T-cell (primary cell): Measurements from ENCODE around the gene PIK3R1. TPM values are rescaled to one million over a fixed set of nuclear protein-coding genes. Genes with fewer than 3 reads are reported as not detected.

Experiments used
- ATAC-seq, 4 experiments: fragments of 200-7000 bp in 3 of 4; fragments of 150-1000 bp in 1 of 4; cut with Tn5 transposase; replicated peaks in 1 of 4; 1 replicate in 3 of 4; 2 replicates in 1 of 4; pipeline ENCODE4 v1.10.0; 2021; ENCODE audit warnings: moderate library complexity in 3 of 4, mild to moderate bottlenecking in 2 of 4, moderate number of reproducible peaks in 1 of 4
- CTCF ChIA-PET, 2 donors: fragments of 300-600 bp; sonication (Branson Sonifier 250); formaldehyde crosslinking; loops; one replicate each; lab custom pipeline; 2022; ENCODE audit warnings: antibody characterized with exemption in 2 of 2; lab: Charles Lee
- POLR2A ChIA-PET, 2 donors: fragments of 300-600 bp; sonication (Branson Sonifier 250); formaldehyde crosslinking; loops; one replicate each; lab custom pipeline; 2022; ENCODE audit warnings: antibody characterized with exemption in 2 of 2; lab: Charles Lee
- DNase-seq, 35 experiments: peaks; one replicate each; pipeline versions ENCODE4 v3.0.0 to v3.0.0-alpha.2; 2013 to 2023
- H3K27ac ChIP-seq: one replicate; pipeline ENCODE4 v1.5.1; 2013; ENCODE audit warnings: low read length
- H3K27me3 ChIP-seq, 2 experiments: replicated peaks in 1 of 2; 1 replicate in 1 of 2; 2 replicates in 1 of 2; pipeline versions ENCODE4 v1.6.1 to v1.7.0; 2013; ENCODE audit warnings: low read length in 1 of 2, mixed read lengths in 1 of 2; ENCODE audit not compliant: control insufficient read depth in 2 of 2, insufficient read depth in 2 of 2; ENCODE audit errors: extremely low read depth in 1 of 2
- H3K36me3 ChIP-seq, 2 donors: 1 replicate in 1 of 2; 2 replicates in 1 of 2; pipeline versions ENCODE4 v1.6.1 to v1.7.0; 2013; ENCODE audit warnings: low read length in 1 of 2; ENCODE audit not compliant: control insufficient read depth in 2 of 2, insufficient read depth in 1 of 2; ENCODE audit errors: extremely low read depth in 1 of 2
- H3K4me1 ChIP-seq, 2 experiments: 1 replicate in 1 of 2; 2 replicates in 1 of 2; pipeline versions ENCODE4 v1.6.1 to v1.7.0; 2013; ENCODE audit warnings: low read length in 2 of 2, mixed read lengths in 1 of 2; ENCODE audit not compliant: insufficient read depth in 2 of 2, control insufficient read depth in 1 of 2; ENCODE audit errors: extremely low read depth in 1 of 2
- H3K4me3 ChIP-seq, 2 donors: 1 replicate in 1 of 2; 2 replicates in 1 of 2; pipeline versions ENCODE4 v1.5.1 to v1.7.0; 2013; ENCODE audit warnings: mild to moderate bottlenecking in 2 of 2, low read length in 1 of 2, moderate library complexity in 1 of 2; ENCODE audit not compliant: control insufficient read depth in 1 of 2; ENCODE audit errors: extremely low read depth in 1 of 2
- H3K9me3 ChIP-seq: 2 replicates; pipeline ENCODE4 v1.7.0; 2013
- H3K27ac Mint-ChIP-seq, 2 donors: one replicate each; pipeline ENCODE4 v1.8.0; 2020 to 2021; ENCODE audit warnings: mild to moderate bottlenecking in 2 of 2, mixed read lengths in 2 of 2
- H3K27me3 Mint-ChIP-seq, 2 donors: one replicate each; pipeline ENCODE4 v1.8.0; 2021 to 2022; ENCODE audit warnings: mixed read lengths in 2 of 2
- H3K36me3 Mint-ChIP-seq: one replicate; pipeline ENCODE4 v1.8.0; 2021; ENCODE audit warnings: mixed read lengths
- H3K4me1 Mint-ChIP-seq, 3 donors: one replicate each; pipeline ENCODE4 v1.8.0; 2020 to 2022; ENCODE audit warnings: mixed read lengths in 3 of 3, mild to moderate bottlenecking in 1 of 3
- H3K4me3 Mint-ChIP-seq, 3 donors: one replicate each; pipeline ENCODE4 v1.8.0; 2020 to 2022; ENCODE audit warnings: mild to moderate bottlenecking in 3 of 3, mixed read lengths in 3 of 3, moderate library complexity in 3 of 3
- H3K9me3 Mint-ChIP-seq, 3 donors: one replicate each; pipeline ENCODE4 v1.8.0; 2020 to 2022; ENCODE audit warnings: mixed read lengths in 3 of 3
- WGBS: methylation state at CpG from one replicate; pipeline ENCODE4 v1.1.5; 2013; ENCODE audit warnings: missing lambda C conversion rate; ENCODE audit not compliant: insufficient coverage; 5-methylcytosine and 5-hydroxymethylcytosine counted together
- total RNA-seq, 35 experiments: library from RNA in 6 of 35; stranded (reverse) in 6 of 35; fragments of 120-200 nt in 1 of 35; gene quantifications; one replicate each; pipeline versions ENCODE4 v1.2.1 to v1.2.4 and lab custom pipeline; 2013 to 2026

PIK3R1 gene
- total RNA-seq, 5 donors from 2014 or later (not counting 1 experiment from before 2014, with no cell fraction given): 83.7 to 370 (median 105) TPM

GRCh38 chr5:68296895-68297294 is 81.3 kb downstream of the PIK3R1 start:
- Mint-ChIP-seq H3K4me1 (peaks cover 13 to 35% (median 23%) of the 10 kb centered on the region in 3 donors), H3K36me3 (peaks cover 73% of the 10 kb centered on the region), H3K27ac (peak overlapping the region in 1 of 2 donors; percentile 29)

DNA sequence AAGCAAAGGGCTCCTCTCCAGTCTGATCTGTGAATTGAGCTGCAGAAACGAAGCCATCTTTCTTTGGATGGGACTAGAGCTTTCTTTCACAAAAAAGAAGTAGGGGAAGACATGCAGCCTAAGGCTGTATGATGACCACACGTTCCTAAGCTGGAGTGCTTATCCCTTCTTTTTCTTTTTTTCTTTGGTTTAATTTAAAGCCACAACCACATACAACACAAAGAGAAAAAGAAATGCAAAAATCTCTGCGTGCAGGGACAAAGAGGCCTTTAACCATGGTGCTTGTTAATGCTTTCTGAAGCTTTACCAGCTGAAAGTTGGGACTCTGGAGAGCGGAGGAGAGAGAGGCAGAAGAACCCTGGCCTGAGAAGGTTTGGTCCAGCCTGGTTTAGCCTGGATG is 82.1 kb downstream of the PIK3R1 start:
- H3K4me3 ChIP-seq: no peak overlapping the region
- Mint-ChIP-seq H3K27me3 (no peaks in the 10 kb centered on the region), H3K4me1 (peaks cover 13 to 32% (median 20%) of the 10 kb centered on the region in 3 donors), H3K4me3 (no peak overlapping the region), H3K27ac (peak overlapping the region; percentile 18 to 29), H3K9me3 (no peaks in the 10 kb centered on the region), H3K36me3 (peaks cover 72% of the 10 kb centered on the region)
- DNase-seq (no peak), ATAC-seq (no peak)
- POLR2A ChIA-PET: interaction anchor here (0.5 to 0.7 kb wide), 3 partner anchors 44 to 106 kb away, joined by 3 to 5 read pairs (median 4); no protein-coding TSS in a partner anchor
- 100% methylated on average over 2 of the region's 4 CpGs for WGBS
- H3K36me3 ChIP-seq: peaks cover 7 to 74% of the 10 kb centered on the region in 2 donors
- H3K4me1 ChIP-seq: peaks cover 0 to under 1% of the 10 kb centered on the region in 2 experiments
- no peaks in the 10 kb centered on the region for H3K27me3 ChIP-seq
- CTCF ChIA-PET: interaction anchor here (0.7 to 1.6 kb wide), 2 partner anchors 25 to 468 kb away, joined by 5 to 7 read pairs; no protein-coding TSS in a partner anchor
- no peaks in the 10 kb centered on the region for H3K9me3 ChIP-seq
- H3K27ac ChIP-seq: no peak overlapping the region

More at GRCh38 chr5:68296895-68297294, 81.3 kb downstream of the PIK3R1 start:
- Histone ChIP-seq H3K36me3 (peaks cover 10 to 78% of the 10 kb centered on the region in 2 donors), H3K4me3 (no peak overlapping the region), H3K27me3 (no peaks in the 10 kb centered on the region), H3K9me3 (no peaks in the 10 kb centered on the region), H3K4me1 (no peaks in the 10 kb centered on the region), H3K27ac (no peak overlapping the region)
- Mint-ChIP-seq H3K27me3 (no peaks in the 10 kb centered on the region), H3K9me3 (no peaks in the 10 kb centered on the region), H3K4me3 (no peak overlapping the region)
- DNase-seq (no peak), ATAC-seq (no peak)
- POLR2A ChIA-PET: no interaction called here
- WGBS: 100% methylated on average over 1 of the region's 1 CpG
- CTCF ChIA-PET: interaction anchor here (1.1 to 1.8 kb wide), 3 partner anchors 10 to 44 kb away, joined by 3 to 6 read pairs (median 4); no protein-coding TSS in a partner anchor

GRCh38 chr5:68298479-68298878 is 82.9 kb downstream of the PIK3R1 start:
- DNase-seq: no peak
- 100% methylated on average over 1 of the region's 2 CpGs for WGBS
- peaks cover 12 to 39% (median 28%) of the 10 kb centered on the region in 3 donors for H3K4me1 Mint-ChIP-seq
- no peaks in the 10 kb centered on the region for H3K9me3 Mint-ChIP-seq
- no peak for ATAC-seq
- no peaks in the 10 kb centered on the region for H3K27me3 Mint-ChIP-seq
- Histone ChIP-seq H3K27ac (no peak overlapping the region), H3K9me3 (no peaks in the 10 kb centered on the region), H3K27me3 (no peaks in the 10 kb centered on the region), H3K4me1 (peaks cover 0 to 3% of the 10 kb centered on the region in 2 experiments), H3K4me3 (no peak overlapping the region), H3K36me3 (peaks cover 2 to 67% of the 10 kb centered on the region in 2 donors)
- peaks cover 72% of the 10 kb centered on the region for H3K36me3 Mint-ChIP-seq
- ChIA-PET POLR2A (interaction anchor here (0.6 to 0.9 kb wide), 5 partner anchors 12 to 886 kb away, joined by 3 to 5 read pairs (median 4); no protein-coding TSS in a partner anchor), CTCF (interaction anchor here (0.7 to 1.6 kb wide), 2 partner anchors 26 to 467 kb away, joined by 5 to 7 read pairs; no protein-coding TSS in a partner anchor)
- no peak overlapping the region for H3K27ac Mint-ChIP-seq
- H3K4me3 Mint-ChIP-seq: no peak overlapping the region

DNA sequence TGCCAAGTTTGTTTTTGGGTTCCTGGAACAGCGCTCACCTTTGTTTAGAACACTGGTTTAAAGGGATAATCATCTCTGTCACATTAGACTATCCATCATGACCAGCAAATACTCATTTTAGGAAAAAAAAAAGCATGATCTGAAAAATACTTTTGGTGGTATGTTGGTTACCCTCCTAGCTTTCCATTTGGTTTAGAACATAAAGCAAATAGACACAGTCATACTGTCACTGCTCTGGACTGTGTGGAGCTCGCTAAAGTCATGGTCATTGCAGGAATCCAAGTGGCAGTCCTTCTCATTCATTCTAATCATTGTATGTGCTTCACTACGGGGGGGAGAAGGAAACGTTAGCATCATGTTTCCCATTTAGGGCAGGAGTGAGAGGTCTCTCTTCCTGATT is 83.5 kb downstream of the PIK3R1 start:
- Mint-ChIP-seq H3K36me3 (peaks cover 66% of the 10 kb centered on the region), H3K27ac (no peak overlapping the region)

GRCh38 chr5:68299575-68299974 is 84.0 kb downstream of the PIK3R1 start:
- H3K4me1 ChIP-seq: peaks cover 0 to 3% of the 10 kb centered on the region in 2 experiments
- ATAC-seq: no peak
- H3K27ac Mint-ChIP-seq: no peak overlapping the region
- no CpG with 5 or more reads among the region's 3 CpGs for WGBS
- no peaks in the 10 kb centered on the region for H3K27me3 Mint-ChIP-seq
- H3K36me3 ChIP-seq: peaks cover 2 to 56% of the 10 kb centered on the region in 2 donors
- H3K4me1 Mint-ChIP-seq: peaks cover 12 to 37% (median 30%) of the 10 kb centered on the region in 3 donors
- H3K4me3 ChIP-seq: no peak overlapping the region
- POLR2A ChIA-PET: interaction anchor here (0.6 to 0.9 kb wide), 3 partner anchors 19 to 983 kb away, joined by 5 to 9 read pairs (median 5); no protein-coding TSS in a partner anchor
- H3K9me3 ChIP-seq: no peaks in the 10 kb centered on the region
- no peaks in the 10 kb centered on the region for H3K9me3 Mint-ChIP-seq
- DNase-seq: no peak
- H3K36me3 Mint-ChIP-seq: peaks cover 62% of the 10 kb centered on the region
- H3K27me3 ChIP-seq: no peaks in the 10 kb centered on the region
- no peak overlapping the region for H3K27ac ChIP-seq
- CTCF ChIA-PET: interaction anchor here in 1 of 2 donors (1.8 kb wide), 1 partner anchor 9 kb away, joined by 3 read pairs; no protein-coding TSS in a partner anchor
- H3K4me3 Mint-ChIP-seq: no peak overlapping the region

More for the DNA sequence above, 83.5 kb downstream of the PIK3R1 start:
- CTCF ChIA-PET: interaction anchor here in 1 of 2 donors (1.6 kb wide), 1 partner anchor 27 kb away, joined by 7 read pairs; no protein-coding TSS in a partner anchor
- POLR2A ChIA-PET: interaction anchor here (0.6 to 0.9 kb wide), 3 partner anchors 19 to 983 kb away, joined by 5 to 9 read pairs (median 5); no protein-coding TSS in a partner anchor
- H3K9me3 Mint-ChIP-seq: no peaks in the 10 kb centered on the region
- no peaks in the 10 kb centered on the region for H3K27me3 Mint-ChIP-seq
- peaks cover 0 to 3% of the 10 kb centered on the region in 2 experiments for H3K4me1 ChIP-seq
- no peak overlapping the region for H3K4me3 Mint-ChIP-seq
- DNase-seq: no peak
- no peaks in the 10 kb centered on the region for H3K27me3 ChIP-seq
- no peak for ATAC-seq
- H3K4me1 Mint-ChIP-seq: peaks cover 12 to 39% (median 30%) of the 10 kb centered on the region in 3 donors
- no peaks in the 10 kb centered on the region for H3K9me3 ChIP-seq
- no CpG with 5 or more reads among the region's 4 CpGs for WGBS
- H3K27ac ChIP-seq: no peak overlapping the region
- H3K4me3 ChIP-seq: no peak overlapping the region
- H3K36me3 ChIP-seq: peaks cover 2 to 61% of the 10 kb centered on the region in 2 donors

DNA sequence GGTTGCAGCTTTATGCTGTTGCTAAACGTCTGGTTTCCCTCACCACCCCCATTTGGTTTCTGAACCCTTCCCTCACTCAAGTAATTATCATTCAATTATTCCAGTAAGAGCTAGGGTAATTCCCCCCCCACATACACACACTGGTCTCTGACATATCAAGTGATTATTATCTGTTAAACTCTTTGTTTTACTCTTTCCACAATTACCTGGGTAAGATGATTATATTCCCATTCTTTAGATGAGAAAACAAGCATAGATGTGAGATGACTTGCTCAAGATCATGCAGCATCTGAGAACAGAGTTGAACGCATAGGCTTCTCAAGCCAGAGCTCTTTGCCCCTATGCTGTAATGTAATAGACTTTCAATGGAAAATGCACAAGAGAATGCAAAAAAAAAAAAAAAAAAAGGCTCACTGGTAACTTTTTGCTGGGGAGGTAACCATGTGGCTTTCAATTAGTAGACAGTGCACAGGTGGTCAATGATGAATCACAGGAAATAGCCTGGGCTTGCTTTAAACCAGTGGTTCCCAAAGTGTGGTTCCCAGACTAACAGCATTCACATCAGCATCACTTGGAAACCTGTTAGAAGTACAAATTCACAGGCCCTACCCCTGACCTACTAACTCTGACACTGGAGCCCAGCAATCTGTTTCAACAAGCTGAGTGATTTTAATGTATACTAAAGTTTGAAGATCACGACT is 87.6 kb downstream of the PIK3R1 start:
- H3K27me3 ChIP-seq: no peaks in the 10 kb centered on the region
- Mint-ChIP-seq H3K9me3 (no peaks in the 10 kb centered on the region), H3K4me3 (no peak overlapping the region), H3K27me3 (no peaks in the 10 kb centered on the region), H3K27ac (peak overlapping the region; percentile 55 to 73), H3K4me1 (peaks cover 7 to 27% (median 25%) of the 10 kb centered on the region in 3 donors), H3K36me3 (peaks cover 30% of the 10 kb centered on the region)
- ChIA-PET CTCF (interaction anchor here (0.6 to 0.7 kb wide), 4 partner anchors 28 to 626 kb away, joined by 4 to 5 read pairs (median 4); no protein-coding TSS in a partner anchor), POLR2A (interaction anchor here (0.5 to 1.0 kb wide), 3 partner anchors 10 to 1063 kb away, joined by 3 to 7 read pairs (median 3); no protein-coding TSS in a partner anchor)
- H3K36me3 ChIP-seq: peaks cover 0 to 22% of the 10 kb centered on the region in 2 donors
- ATAC-seq: peak in 1 of 4 experiments; percentile 22
- 35% methylated on average over 2 of the region's 3 CpGs for WGBS
- no peak overlapping the region for H3K27ac ChIP-seq
- DNase-seq: no peak
- H3K4me1 ChIP-seq: peaks cover 0 to 3% of the 10 kb centered on the region in 2 experiments
- H3K4me3 ChIP-seq: no peak overlapping the region
- no peaks in the 10 kb centered on the region for H3K9me3 ChIP-seq
